Measurements from ENCODE around the gene ELL. TPM values are rescaled to one million over a fixed set of nuclear protein-coding genes. Genes with fewer than 3 reads are reported as not detected.

The ELL gene
- total and polyA plus RNA-seq, 9 of the 15 experiments (the other 6 are each of a cell fraction or from before 2014, with no cell fraction given): 0.24 to 22.5 (median 4.1) TPM

DNA sequence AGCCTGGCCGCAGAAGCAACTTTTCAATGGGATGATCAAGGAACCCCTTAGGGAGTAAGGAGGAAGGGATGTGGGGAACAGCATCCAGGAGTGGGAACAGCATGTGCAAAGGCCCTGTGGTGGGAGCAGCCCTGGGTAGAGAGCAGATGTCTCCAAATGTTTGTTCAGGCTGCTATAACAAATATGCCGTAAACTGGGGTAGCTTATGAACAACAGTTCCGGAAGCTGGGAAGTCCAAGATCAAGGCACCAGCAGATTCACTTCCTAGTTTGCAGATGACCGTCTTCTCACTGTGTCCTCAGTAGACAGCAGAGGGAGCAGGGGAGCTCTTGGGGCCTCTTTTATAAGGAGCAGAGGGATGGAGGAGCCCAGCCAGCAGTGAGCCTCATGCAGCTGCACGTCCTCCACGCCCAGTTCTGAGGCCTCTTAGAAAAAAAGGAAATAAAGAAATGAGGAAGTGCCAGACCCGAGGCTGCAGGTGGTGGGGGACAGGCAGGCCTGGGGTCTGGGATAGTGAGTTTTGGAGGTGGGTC, 120.2 kb downstream of the ELL start (continued):
- no peak for TF ChIP-seq IFI16 (CRISPR knock-in tag; IDR thresholded peaks at IDR 0.05)
- TF ChIP-seq ETV1 (tag; conservative IDR thresholded peaks at IDR 0.05; ENCODE audit: low read depth): peak; percentile 41; the same call in 1 of the 2 replicates
- TF ChIP-seq CREM (IDR thresholded peaks at IDR 0.05; ENCODE audit: low read depth): peak; percentile 48; the same call in 1 of the 2 replicates
- peak; percentile 58 to 61 for TF ChIP-seq RAD21 (CRISPR knock-in tag; conservative IDR thresholded peaks at IDR 0.05 in 1 of 2, IDR thresholded peaks at IDR 0.05 in 1 of 2)
- 0 out of 2 replicates have a peak, but pooled peaks have one; percentile 33 for TF ChIP-seq ZNF764 (CRISPR knock-in tag; IDR thresholded peaks at IDR 0.05; ENCODE audit: low read depth)
- no peak for TF ChIP-seq KDM5B (IDR thresholded peaks at IDR 0.05; ENCODE audit: insufficient replicate concordance, low read depth, low read length)
- TF ChIP-seq RBM25 (IDR thresholded peaks at IDR 0.05; ENCODE audit: low read depth, low read length, severe bottlenecking): peak; percentile 90
- no peak for TF ChIP-seq ZNF133 (CRISPR knock-in tag; IDR thresholded peaks at IDR 0.05)
- peak; percentile 97 for TF ChIP-seq BCOR (IDR thresholded peaks at IDR 0.05)
- TF ChIP-seq, protein P1, sequence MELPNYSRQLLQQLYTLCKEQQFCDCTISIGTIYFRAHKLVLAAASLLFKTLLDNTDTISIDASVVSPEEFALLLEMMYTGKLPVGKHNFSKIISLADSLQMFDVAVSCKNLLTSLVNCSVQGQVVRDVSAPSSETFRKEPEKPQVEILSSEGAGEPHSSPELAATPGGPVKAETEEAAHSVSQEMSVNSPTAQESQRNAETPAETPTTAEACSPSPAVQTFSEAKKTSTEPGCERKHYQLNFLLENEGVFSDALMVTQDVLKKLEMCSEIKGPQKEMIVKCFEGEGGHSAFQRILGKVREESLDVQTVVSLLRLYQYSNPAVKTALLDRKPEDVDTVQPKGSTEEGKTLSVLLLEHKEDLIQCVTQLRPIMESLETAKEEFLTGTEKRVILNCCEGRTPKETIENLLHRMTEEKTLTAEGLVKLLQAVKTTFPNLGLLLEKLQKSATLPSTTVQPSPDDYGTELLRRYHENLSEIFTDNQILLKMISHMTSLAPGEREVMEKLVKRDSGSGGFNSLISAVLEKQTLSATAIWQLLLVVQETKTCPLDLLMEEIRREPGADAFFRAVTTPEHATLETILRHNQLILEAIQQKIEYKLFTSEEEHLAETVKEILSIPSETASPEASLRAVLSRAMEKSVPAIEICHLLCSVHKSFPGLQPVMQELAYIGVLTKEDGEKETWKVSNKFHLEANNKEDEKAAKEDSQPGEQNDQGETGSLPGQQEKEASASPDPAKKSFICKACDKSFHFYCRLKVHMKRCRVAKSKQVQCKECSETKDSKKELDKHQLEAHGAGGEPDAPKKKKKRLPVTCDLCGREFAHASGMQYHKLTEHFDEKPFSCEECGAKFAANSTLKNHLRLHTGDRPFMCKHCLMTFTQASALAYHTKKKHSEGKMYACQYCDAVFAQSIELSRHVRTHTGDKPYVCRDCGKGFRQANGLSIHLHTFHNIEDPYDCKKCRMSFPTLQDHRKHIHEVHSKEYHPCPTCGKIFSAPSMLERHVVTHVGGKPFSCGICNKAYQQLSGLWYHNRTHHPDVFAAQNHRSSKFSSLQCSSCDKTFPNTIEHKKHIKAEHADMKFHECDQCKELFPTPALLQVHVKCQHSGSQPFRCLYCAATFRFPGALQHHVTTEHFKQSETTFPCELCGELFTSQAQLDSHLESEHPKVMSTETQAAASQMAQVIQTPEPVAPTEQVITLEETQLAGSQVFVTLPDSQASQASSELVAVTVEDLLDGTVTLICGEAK (IDR thresholded peaks at IDR 0.05): 0 out of 2 replicates have a peak, but pooled peaks have one; percentile 39
- TF ChIP-seq, protein P1 (CRISPR knock-in tag; IDR thresholded peaks at IDR 0.05): no peak
- TF ChIP-seq, protein P2, sequence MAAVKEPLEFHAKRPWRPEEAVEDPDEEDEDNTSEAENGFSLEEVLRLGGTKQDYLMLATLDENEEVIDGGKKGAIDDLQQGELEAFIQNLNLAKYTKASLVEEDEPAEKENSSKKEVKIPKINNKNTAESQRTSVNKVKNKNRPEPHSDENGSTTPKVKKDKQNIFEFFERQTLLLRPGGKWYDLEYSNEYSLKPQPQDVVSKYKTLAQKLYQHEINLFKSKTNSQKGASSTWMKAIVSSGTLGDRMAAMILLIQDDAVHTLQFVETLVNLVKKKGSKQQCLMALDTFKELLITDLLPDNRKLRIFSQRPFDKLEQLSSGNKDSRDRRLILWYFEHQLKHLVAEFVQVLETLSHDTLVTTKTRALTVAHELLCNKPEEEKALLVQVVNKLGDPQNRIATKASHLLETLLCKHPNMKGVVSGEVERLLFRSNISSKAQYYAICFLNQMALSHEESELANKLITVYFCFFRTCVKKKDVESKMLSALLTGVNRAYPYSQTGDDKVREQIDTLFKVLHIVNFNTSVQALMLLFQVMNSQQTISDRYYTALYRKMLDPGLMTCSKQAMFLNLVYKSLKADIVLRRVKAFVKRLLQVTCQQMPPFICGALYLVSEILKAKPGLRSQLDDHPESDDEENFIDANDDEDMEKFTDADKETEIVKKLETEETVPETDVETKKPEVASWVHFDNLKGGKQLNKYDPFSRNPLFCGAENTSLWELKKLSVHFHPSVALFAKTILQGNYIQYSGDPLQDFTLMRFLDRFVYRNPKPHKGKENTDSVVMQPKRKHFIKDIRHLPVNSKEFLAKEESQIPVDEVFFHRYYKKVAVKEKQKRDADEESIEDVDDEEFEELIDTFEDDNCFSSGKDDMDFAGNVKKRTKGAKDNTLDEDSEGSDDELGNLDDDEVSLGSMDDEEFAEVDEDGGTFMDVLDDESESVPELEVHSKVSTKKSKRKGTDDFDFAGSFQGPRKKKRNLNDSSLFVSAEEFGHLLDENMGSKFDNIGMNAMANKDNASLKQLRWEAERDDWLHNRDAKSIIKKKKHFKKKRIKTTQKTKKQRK (IDR thresholded peaks at IDR 0.05; ENCODE audit: borderline replicate concordance, low read depth, low read length): no peak
- TF ChIP-seq, protein P3, sequence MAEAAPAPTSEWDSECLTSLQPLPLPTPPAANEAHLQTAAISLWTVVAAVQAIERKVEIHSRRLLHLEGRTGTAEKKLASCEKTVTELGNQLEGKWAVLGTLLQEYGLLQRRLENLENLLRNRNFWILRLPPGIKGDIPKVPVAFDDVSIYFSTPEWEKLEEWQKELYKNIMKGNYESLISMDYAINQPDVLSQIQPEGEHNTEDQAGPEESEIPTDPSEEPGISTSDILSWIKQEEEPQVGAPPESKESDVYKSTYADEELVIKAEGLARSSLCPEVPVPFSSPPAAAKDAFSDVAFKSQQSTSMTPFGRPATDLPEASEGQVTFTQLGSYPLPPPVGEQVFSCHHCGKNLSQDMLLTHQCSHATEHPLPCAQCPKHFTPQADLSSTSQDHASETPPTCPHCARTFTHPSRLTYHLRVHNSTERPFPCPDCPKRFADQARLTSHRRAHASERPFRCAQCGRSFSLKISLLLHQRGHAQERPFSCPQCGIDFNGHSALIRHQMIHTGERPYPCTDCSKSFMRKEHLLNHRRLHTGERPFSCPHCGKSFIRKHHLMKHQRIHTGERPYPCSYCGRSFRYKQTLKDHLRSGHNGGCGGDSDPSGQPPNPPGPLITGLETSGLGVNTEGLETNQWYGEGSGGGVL (CRISPR knock-in tag; IDR thresholded peaks at IDR 0.05): no peak
